GM18951 (cell line): ENCODE data around the gene MPI.
A peak's percentile ranks its signal among the peaks of the same experiment; 100 is the strongest.

Experiments used
- POLR2A ChIP-seq: IDR thresholded peaks from 4 replicates; pipeline ENCODE4 v1.6.1; 2011; ENCODE audit warnings: mild to moderate bottlenecking; ENCODE audit not compliant: insufficient read length, insufficient read depth; ENCODE audit errors: extremely low read depth
- in situ Hi-C: fragments of 300-500 bp; cut with MboI; formaldehyde crosslinking; loops from one replicate; pipeline ENCODE4 v1.12.0; 2022; ENCODE audit warnings: low sequenced_read_pairs, mixed read lengths, inconsistent platforms; ENCODE audit not compliant: unreplicated experiment

The MPI gene

GRCh38 chr15:74851960-74852359 lies 37.9 kb upstream of the MPI start:
- in situ Hi-C loops = no loop called here
- no peak for TF ChIP-seq POLR2A

DNA sequence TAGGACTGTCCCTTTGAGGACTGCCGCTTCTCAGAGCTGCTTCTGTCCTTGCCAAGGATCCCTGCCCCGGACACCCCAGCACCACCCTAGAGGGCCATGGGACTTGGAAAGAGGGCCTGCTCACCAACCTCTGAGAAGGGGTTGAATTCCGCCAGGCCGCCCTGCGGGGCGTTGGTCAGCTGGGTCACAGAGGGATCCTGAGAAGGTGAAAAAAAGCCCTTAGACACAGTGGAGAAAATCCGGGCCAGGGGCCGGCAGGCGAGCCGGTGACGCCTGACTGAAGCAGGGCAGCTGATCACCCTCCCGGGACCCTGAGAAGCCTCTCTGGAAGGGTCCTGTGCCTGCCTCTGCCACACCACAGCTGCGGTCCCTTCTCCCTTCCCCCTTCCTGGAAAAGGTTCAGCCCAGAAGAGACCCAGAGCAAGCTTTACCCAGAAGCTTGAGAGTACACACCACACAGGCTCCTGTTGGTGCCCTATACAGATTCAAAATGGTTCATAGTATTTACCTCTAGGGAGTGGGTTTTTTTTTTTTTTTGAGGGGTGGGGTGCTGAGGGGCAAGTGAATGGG lies 35.3 kb upstream of the MPI start:
- TF ChIP-seq POLR2A = no peak
- in situ Hi-C loops = no loop called here

DNA sequence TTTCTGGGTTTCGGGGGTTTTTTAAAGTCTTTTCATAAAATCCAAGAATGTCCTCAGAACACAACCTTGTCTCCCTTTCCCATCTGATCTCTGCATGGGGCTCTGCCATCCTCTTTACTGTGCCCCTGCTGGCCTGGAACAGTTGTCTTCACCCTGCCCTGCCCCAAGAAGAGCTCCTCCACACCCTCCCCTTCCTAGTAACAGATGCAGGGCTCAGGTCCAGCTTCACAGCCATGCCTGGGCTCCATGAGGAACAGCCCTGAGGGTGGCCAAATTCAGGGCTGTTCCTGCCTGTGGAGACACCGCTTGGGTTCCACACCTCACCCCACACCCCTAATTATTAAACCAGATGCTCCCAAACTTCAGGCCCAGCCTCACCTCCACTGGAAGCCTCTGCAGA lies 34.0 kb upstream of the MPI start:
- in situ Hi-C loops = no loop called here
- TF ChIP-seq POLR2A = no peak

GRCh38 chr15:74856537-74856936 lies 33.3 kb upstream of the MPI start:
- TF ChIP-seq POLR2A = no peak
- in situ Hi-C loops = no loop called here

DNA sequence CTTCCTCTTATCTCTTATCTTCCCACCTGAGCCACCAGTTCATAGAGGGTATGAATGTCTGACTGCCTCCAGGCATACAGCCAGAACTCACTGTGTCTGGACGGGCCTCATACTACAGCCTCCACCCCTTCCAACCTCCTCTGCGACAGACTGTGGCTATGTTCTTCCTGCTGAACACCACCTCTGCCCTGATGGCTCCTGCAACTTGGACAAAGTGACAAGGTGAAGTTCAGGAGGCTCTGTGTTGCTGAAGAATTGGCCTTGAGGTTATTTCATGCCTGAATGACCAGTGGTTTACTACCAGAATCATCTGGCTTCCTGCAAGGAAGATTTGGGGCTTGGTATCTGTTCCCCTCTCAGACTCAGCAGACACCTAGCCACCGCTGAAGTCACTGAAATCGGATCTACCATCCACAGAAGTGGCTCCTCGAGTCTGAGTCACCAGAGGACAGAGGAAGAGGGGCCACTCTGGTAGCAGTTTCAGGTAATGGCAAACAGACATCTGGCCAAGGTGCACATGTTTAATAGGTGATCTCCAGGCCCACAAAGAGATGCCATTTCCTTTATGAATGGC lies 32.7 kb upstream of the MPI start:
- in situ Hi-C loops = no loop called here
- TF ChIP-seq POLR2A = no peak

DNA sequence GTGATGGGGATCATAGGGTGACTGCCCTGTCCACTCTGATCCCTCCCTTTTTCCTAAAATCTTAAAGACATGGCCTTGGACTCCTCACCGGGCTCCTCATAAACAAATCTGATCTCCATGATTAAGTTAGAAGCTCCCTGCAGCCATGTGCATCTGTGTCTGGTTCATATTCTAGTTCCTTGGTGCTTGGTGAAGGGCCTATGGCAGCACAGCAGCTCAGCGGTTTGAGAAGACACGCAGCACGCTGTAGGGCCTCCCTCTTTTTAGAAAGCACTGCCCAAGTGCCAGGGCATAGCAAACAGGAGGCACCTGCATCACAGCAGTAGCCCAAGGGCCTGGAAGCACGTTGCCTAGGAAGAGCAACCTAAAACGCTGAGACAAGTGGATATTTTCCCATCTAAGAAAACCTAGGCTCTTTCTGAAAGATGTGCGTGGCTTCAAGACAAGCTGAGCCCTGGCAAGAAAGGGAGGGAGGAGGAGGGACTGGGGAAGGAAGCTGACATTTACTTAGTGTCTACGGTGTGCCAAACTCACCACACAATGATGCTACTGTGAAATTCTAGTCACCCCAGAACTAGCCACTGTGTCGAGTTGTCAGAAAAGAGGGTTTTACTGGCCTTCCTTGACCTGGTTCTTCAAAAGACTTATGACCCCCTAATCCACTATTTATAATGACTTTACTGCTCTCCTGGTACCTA lies 32.0 kb upstream of the MPI start:
- TF ChIP-seq POLR2A = peak; percentile 3
- in situ Hi-C loops = no loop called here

GRCh38 chr15:74858369-74858740 lies 31.5 kb upstream of the MPI start:
- in situ Hi-C loops = no loop called here
- no peak for TF ChIP-seq POLR2A

DNA sequence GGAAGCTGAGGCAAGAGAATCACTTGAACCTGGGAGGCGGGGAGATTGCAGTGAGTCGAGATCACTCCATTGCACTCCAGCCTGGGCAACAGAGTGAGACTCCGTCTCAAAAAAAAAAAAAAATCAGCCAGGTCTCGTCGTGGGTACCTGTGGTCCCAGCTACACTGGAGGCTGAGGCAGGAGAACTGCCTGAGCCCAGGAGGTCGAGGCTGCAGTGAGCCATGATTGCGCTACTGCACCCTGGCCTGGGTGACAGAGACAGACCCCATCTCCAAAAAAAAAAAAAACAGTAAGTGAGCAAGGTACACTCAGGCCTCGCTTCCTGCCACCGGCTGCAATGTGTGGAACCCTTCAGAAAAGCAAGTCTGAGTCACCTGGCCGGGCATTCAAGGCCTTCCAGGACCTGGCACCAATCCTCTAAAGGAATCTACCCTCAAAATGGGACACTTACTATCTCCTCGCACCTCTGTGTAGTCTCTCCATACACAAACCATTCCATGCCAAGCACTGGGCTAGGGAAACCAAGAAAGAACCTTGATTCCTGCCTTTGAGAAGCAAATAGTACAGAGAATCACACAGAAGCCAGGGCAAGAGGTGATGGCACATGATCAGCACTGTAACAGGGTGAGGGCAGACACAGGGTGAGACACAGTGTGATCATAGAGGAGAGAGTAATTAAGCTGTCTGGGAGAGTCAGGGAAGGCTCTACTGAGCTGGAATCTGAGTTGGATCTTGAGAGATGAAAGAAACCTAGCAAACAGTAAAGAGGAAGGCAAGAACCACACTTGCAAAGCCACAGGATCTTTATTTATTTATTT lies 26.4 kb upstream of the MPI start:
- TF ChIP-seq POLR2A = no peak
- in situ Hi-C loops = no loop called here

- in situ Hi-C loops = no loop called here
- no peak for TF ChIP-seq POLR2A
Observed at GRCh38 chr15:74864296-74864695, 25.5 kb upstream of the MPI start.

GRCh38 chr15:74865316-74865715 lies 24.5 kb upstream of the MPI start:
- TF ChIP-seq POLR2A = no peak
- in situ Hi-C loops = no loop called here

DNA sequence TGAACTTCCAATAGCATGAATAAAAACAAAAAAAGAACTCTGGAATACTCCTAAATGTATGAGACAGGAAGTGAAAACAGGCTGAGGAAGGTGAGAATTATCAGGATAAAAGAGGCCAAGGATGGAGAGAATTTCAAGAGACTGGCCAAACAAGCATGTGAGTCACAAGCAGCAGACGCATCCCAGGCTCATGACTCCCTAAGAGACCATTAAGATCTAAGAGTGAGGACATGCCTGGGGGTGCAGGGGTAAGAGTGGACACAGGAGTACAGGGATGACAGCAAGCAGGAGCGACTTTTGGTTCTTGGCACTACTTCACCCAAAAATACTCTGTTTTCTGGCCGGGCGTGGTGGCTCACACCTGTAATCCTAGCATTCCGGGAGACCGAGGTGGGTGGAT lies 23.8 kb upstream of the MPI start:
- in situ Hi-C loops = no loop called here

DNA sequence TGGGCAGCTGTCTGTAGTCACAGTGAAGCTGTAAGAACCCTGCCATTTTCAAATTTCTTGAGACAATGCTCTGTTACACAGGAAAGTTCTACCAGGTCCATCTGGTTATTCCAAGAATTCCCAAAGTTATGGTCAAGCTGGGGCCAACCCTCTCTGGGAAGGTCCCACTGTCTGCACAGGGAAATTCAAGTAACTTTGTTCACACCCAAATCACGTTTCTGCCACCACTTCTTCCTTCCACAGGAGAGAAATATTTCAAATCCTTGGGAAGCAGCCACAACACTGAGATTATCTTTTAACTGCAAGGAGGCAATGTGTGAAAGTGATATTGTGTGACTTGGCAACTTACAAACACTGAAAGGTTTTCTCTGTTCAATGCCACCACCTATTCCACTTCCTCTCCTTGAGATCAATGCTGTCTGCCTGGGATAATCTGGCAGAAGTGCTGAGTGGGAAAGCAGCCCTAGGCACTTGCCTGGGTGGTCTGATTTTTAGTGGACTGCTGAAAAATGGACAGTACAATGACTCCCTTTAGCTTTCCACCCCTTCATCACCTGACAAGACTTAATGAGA lies 22.3 kb upstream of the MPI start:
- no peak for TF ChIP-seq POLR2A
- in situ Hi-C loops = no loop called here

More for the DNA sequence above, 23.8 kb upstream of the MPI start:
- no peak for TF ChIP-seq POLR2A

DNA sequence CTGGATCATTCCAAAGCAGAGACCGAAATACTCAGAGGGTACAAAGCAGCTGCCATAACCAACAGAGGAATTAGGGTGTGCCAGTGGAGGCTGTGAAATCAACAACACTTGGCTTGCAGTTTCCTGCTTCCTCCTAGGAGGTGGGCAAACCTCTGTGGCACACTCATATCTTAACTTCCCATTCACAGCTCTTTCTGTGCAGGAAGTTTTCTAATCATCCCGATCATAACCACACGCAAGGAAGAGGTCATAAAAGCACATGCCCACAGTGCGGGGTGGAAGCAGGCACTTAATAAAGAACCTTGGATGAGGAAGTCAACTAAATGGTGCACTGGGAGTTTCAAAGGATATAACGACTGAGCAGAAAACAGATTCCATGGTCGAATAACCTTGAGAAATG lies 21.8 kb upstream of the MPI start:
- no peak for TF ChIP-seq POLR2A
- in situ Hi-C loops = no loop called here
